Central memory CD8-positive, alpha-beta T cell (primary cell): Measurements from ENCODE around the gene DEPDC7.
"Not testable (repeated sequence)": the region's sequence is repeated elsewhere in the genome, so short reads cannot be mapped to it uniquely, and the experiment has no call there.

Experiments used
- ATAC-seq: fragments of 150-1000 bp; cut with Tn5 transposase; replicated peaks from 2 replicates; pipeline ENCODE4 v1.10.0; 2022; ENCODE audit warnings: mild to moderate bottlenecking, moderate FRiP score, moderate number of reproducible peaks; ENCODE audit not compliant: poor library complexity, severe bottlenecking; ENCODE audit errors: extremely low read depth
- DNase-seq, 2 donors: peaks; one replicate each; pipeline ENCODE4 v3.0.0; 2021; ENCODE audit warnings: low spot score in 2 of 2
- H3K27ac Mint-ChIP-seq: one replicate; pipeline ENCODE4 v1.8.0; 2022; ENCODE audit warnings: low read depth, mild to moderate bottlenecking, moderate library complexity, mixed read lengths
- H3K27me3 Mint-ChIP-seq: one replicate; pipeline ENCODE4 v1.8.0; 2022; ENCODE audit warnings: mixed read lengths
- H3K36me3 Mint-ChIP-seq: one replicate; pipeline ENCODE4 v1.8.0; 2022; ENCODE audit warnings: mild to moderate bottlenecking, moderate library complexity, mixed read lengths; ENCODE audit not compliant: insufficient read depth
- H3K4me1 Mint-ChIP-seq: one replicate; pipeline ENCODE4 v1.8.0; 2022; ENCODE audit warnings: mixed read lengths
- H3K4me3 Mint-ChIP-seq: one replicate; pipeline ENCODE4 v1.8.0; 2022; ENCODE audit warnings: mild to moderate bottlenecking, moderate library complexity, mixed read lengths
- H3K9me3 Mint-ChIP-seq: one replicate; pipeline ENCODE4 v1.8.0; 2022; ENCODE audit warnings: mixed read lengths

DEPDC7 gene

DNA sequence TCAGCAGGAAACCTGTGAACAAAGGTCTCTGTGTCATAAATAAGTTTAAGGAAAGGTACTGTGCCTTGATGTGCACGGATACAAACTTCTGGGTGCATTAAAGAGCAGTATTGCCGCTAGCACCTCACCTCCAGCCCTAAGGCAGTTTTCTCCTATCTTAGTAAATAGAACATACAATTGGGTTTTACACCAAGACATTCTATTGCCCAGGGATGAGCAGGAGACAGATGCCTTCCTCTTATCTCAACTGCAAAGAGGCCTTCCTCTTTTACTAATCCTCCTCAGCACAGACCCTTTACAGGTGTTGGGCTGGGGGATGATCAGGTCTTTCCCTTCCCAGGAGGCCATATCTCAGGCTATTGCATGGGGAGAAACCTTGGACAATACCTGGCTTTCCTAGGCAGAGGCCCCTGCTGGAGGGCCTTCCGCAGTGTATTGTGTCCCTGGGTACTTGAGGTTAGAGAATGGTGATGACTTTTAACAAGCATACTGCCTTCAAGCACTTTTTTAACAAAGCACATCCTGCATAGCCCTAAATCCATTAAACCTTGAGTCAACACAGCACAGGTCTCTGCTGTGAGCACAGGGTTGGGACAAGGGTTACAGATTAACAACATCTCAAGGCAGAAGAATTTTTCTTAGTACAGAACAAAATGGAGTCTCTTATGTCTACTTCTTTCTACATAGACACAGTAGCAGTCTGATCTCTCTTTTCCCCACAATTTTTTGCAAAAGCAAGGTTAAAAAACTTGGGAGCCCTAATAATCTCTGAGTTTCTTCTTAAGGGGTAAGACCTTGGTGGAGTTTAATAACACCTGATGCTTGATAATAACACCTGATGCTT, 34.1 kb downstream of the DEPDC7 start:
- H3K9me3 Mint-ChIP-seq, ATAC-seq, H3K4me1 Mint-ChIP-seq, H3K27ac Mint-ChIP-seq, H3K4me3 Mint-ChIP-seq, H3K27me3 Mint-ChIP-seq, DNase-seq: not testable (repeated sequence)
- peaks cover 30% of the 10 kb centered on the region for H3K36me3 Mint-ChIP-seq

- no peak for ATAC-seq
- H3K27me3 Mint-ChIP-seq: no peaks in the 10 kb centered on the region
- no peaks in the 10 kb centered on the region for H3K9me3 Mint-ChIP-seq
- no peak overlapping the region for H3K4me3 Mint-ChIP-seq
- H3K4me1 Mint-ChIP-seq: no peaks in the 10 kb centered on the region
- H3K27ac Mint-ChIP-seq: no peak overlapping the region
- DNase-seq: no peak
- peaks cover 20% of the 10 kb centered on the region for H3K36me3 Mint-ChIP-seq
Measured at GRCh38 chr11:33052231-33052630, 36.6 kb downstream of the DEPDC7 start.

DNA sequence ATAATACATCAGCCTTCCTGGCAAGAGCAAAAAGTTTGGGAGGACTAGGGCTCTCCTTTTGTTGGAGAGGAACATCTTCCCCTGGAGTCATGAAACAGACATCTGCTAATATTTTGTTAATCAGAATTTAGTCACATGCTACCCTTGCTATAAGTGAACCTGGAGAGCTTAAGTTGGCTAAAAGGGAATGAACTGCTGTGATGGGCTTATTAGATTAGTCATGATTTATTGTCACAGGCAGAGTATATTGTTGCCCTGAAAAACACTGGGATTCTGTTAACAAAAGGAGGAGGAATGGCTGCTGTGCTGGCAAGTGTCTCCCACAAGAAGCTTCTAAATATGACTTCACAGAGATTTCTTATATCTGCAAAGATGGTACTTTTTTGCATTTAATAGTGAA, 39.7 kb downstream of the DEPDC7 start:
- H3K27ac Mint-ChIP-seq: no peak overlapping the region
- DNase-seq (no peak), ATAC-seq (no peak)
- no peaks in the 10 kb centered on the region for H3K4me1 Mint-ChIP-seq
- H3K4me3 Mint-ChIP-seq: no peak overlapping the region
- H3K9me3 Mint-ChIP-seq: no peaks in the 10 kb centered on the region
- peaks cover 25% of the 10 kb centered on the region for H3K36me3 Mint-ChIP-seq
- no peaks in the 10 kb centered on the region for H3K27me3 Mint-ChIP-seq

DNA sequence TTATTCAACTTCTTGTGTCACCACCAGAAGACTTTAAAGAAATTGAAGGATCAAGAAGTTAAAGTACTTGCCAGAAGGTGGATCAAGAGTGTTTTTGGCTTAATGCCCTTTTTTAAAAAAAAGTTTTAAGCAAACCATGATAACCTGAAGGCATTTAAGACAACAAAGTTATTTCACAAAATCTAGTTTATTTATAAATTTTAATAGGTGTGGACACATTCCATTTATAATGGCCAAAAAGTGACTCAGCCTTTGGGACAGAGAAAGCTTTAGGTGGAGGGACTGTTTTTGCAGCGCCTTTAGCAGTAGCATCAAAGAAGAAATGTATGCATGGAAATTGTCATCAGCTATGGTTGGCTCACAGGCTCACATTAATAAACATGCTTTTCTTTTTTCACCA, 41.6 kb downstream of the DEPDC7 start:
- Mint-ChIP-seq H3K36me3 (peaks cover 26% of the 10 kb centered on the region), H3K9me3 (no peaks in the 10 kb centered on the region), H3K27me3 (no peaks in the 10 kb centered on the region), H3K4me3 (no peak overlapping the region), H3K4me1 (no peaks in the 10 kb centered on the region), H3K27ac (no peak overlapping the region)
- ATAC-seq (no peak), DNase-seq (no peak)

DNA sequence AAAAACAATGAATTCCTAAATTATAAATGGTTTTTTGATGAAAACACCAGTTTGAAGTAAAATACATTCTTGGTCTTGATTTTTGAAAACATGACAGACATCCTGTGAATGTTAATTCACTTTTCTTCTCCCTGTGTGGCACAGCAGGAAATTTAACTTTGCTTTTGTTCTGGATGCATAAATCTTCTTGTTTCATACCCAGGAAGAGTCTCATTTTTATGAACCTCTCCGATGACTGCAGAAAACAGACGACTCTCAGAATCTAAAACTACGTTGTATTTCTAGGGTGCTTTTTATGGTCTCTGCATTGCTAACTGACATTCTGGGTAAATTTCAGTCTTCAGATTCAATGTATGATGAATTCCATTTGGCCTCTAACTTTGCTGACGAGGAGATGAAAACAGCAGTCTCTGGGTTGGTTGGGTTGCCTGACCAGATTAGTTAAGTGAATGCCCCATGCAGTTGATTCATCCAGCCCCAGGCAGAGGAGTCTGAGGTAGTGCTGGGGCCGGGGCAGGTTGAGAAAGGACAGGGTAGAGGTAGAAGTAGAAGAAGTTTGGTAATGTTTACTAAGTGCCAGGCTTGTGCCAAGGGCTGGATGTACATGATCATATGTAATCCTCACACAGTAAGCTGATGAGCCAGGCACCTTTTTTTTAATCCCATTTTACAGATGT, 43.8 kb downstream of the DEPDC7 start:
- Mint-ChIP-seq H3K9me3 (no peaks in the 10 kb centered on the region), H3K27ac (peak overlapping the region; percentile 66), H3K36me3 (peaks cover 31% of the 10 kb centered on the region), H3K4me3 (no peak overlapping the region), H3K4me1 (peaks cover 14% of the 10 kb centered on the region), H3K27me3 (no peaks in the 10 kb centered on the region)
- DNase-seq (no peak), ATAC-seq (no peak)

- H3K4me1 Mint-ChIP-seq: peaks cover 19% of the 10 kb centered on the region
- H3K27me3 Mint-ChIP-seq: no peaks in the 10 kb centered on the region
- peaks cover 31% of the 10 kb centered on the region for H3K36me3 Mint-ChIP-seq
- H3K27ac Mint-ChIP-seq: peak overlapping the region; percentile 66
- no peak for DNase-seq
- ATAC-seq: no peak
- H3K9me3 Mint-ChIP-seq: no peaks in the 10 kb centered on the region
- no peak overlapping the region for H3K4me3 Mint-ChIP-seq
Measured at GRCh38 chr11:33060271-33060670, 44.6 kb downstream of the DEPDC7 start.

GRCh38 chr11:33062137-33062536, 46.5 kb downstream of the DEPDC7 start:
- ATAC-seq (no peak), DNase-seq (no peak)
- H3K4me1 Mint-ChIP-seq: peaks cover 26% of the 10 kb centered on the region
- no peak overlapping the region for H3K4me3 Mint-ChIP-seq
- no peaks in the 10 kb centered on the region for H3K27me3 Mint-ChIP-seq
- H3K36me3 Mint-ChIP-seq: peaks cover 39% of the 10 kb centered on the region
- no peaks in the 10 kb centered on the region for H3K9me3 Mint-ChIP-seq
- H3K27ac Mint-ChIP-seq: peak overlapping the region; percentile 78

GRCh38 chr11:33063326-33063881, 47.7 kb downstream of the DEPDC7 start:
- no peaks in the 10 kb centered on the region for H3K9me3 Mint-ChIP-seq
- H3K4me3 Mint-ChIP-seq: no peak overlapping the region
- peak overlapping the region; percentile 78 for H3K27ac Mint-ChIP-seq
- DNase-seq: no peak
- H3K27me3 Mint-ChIP-seq: no peaks in the 10 kb centered on the region
- peak; percentile 14 for ATAC-seq
- peaks cover 26% of the 10 kb centered on the region for H3K4me1 Mint-ChIP-seq
- peaks cover 35% of the 10 kb centered on the region for H3K36me3 Mint-ChIP-seq

DNA sequence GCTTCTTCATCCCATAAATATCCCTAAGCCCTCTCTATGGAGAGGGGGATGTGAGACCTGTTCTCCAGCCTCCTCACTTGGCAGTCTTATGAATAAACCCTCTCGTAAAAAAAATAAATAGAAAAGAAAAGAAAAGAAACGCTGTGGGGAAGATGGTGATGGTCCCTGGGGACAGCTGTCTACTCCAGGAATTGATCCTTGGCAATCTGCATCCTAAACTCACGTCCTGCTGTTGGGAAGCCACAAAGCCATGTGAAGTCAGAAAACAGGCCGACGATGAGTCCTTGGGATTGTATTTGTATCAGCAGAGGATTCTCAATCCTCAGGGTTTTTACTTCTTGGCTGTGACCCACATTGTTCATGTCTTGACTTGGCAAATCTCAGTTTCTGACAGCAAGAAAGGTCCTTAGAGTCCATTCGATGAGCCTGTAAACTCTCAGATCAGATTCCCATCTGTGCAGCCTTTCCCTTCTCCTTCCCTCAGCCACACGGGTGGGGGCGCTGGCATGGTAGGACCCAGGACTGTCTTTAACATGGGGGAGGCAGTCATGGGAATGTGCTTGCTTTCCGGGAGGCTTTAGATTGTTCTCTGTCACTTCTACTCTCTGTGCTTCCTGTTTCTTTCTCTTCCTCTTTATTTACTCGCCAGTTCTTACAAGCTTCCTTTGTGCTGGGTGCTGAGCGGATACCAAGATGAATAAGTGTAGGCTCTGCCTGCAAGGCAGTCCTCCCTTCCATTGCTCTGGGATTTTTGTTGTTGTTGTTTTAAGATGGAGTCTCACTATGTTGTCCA, 48.6 kb downstream of the DEPDC7 start:
- peak overlapping the region; percentile 78 for H3K27ac Mint-ChIP-seq
- no peaks in the 10 kb centered on the region for H3K27me3 Mint-ChIP-seq

DNA sequence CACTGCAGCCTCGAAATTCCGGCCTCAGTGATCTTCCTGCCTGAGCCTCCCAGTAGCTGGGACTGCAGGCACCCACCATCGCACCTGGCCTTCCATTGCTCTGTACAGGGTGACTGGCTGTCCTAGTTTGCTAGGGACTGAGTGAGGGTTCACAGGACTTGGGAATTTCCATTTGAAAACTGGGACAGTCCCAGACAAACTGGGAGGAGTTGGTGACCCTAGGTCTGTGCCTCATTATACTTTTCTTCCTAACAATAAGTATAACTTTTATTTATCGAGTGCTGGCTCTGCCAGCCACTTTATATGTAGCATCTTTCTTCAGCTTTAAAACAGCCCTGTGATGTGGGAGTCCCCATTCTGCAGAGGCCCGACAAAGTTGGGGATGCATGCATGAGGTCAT, 49.2 kb downstream of the DEPDC7 start:
- H3K4me3 Mint-ChIP-seq: peak overlapping the region; percentile 4
- H3K27ac Mint-ChIP-seq: peak overlapping the region; percentile 78
- DNase-seq (no peak), ATAC-seq (no peak)
- no peaks in the 10 kb centered on the region for H3K27me3 Mint-ChIP-seq
- peaks cover 30% of the 10 kb centered on the region for H3K36me3 Mint-ChIP-seq
- no peaks in the 10 kb centered on the region for H3K9me3 Mint-ChIP-seq
- H3K4me1 Mint-ChIP-seq: peaks cover 26% of the 10 kb centered on the region

More for the DNA sequence above, 48.6 kb downstream of the DEPDC7 start:
- Mint-ChIP-seq H3K36me3 (peaks cover 30% of the 10 kb centered on the region), H3K4me1 (peaks cover 26% of the 10 kb centered on the region), H3K9me3 (no peaks in the 10 kb centered on the region), H3K4me3 (peak overlapping the region; percentile 4)
- no peak for DNase-seq
- ATAC-seq: no peak

- peak; percentile 53 for DNase-seq
- Mint-ChIP-seq H3K4me3 (no peak overlapping the region), H3K27ac (no peak overlapping the region), H3K9me3 (no peaks in the 10 kb centered on the region), H3K36me3 (peaks cover 35% of the 10 kb centered on the region), H3K4me1 (peaks cover 26% of the 10 kb centered on the region), H3K27me3 (no peaks in the 10 kb centered on the region)
- peak; percentile 85 for ATAC-seq
Measured at GRCh38 chr11:33065445-33066178, 49.9 kb downstream of the DEPDC7 start.

- DNase-seq: no peak
- Mint-ChIP-seq H3K27ac (no peak overlapping the region), H3K4me1 (peaks cover 26% of the 10 kb centered on the region), H3K4me3 (no peak overlapping the region), H3K9me3 (no peaks in the 10 kb centered on the region), H3K27me3 (no peaks in the 10 kb centered on the region), H3K36me3 (peaks cover 39% of the 10 kb centered on the region)
- ATAC-seq: no peak
Measured at GRCh38 chr11:33067294-33067693, 51.6 kb downstream of the DEPDC7 start.
